ENCODE data around the gene FAM186B. TPM values are rescaled to one million over a fixed set of nuclear protein-coding genes. Genes with fewer than 3 reads are reported as not detected.

FAM186B gene
- total RNA-seq, 6 experiments from 2014 or later: 0.24 to 1.4 (median 0.71) TPM

GRCh38 chr12:49562233-49562632, 43.2 kb downstream of the FAM186B start:
- intact Hi-C loops (cut with DNase I): no loop called here
- peaks cover 0 to 10% (median 0%) of the 10 kb centered on the region in 4 donors for H3K4me1 ChIP-seq
- H3K36me3 ChIP-seq: peaks cover 0 to 74% (median 36%) of the 10 kb centered on the region in 4 donors
- no peaks in the 10 kb centered on the region for H3K9me3 ChIP-seq
- H3K4me3 ChIP-seq: no peak overlapping the region
- no peak for DNase-seq
- H3K27me3 ChIP-seq: no peaks in the 10 kb centered on the region
- TF ChIP-seq POLR2A (IDR thresholded peaks at IDR 0.05) (no peak), CTCF (IDR thresholded peaks at IDR 0.05) (no peak)
- no peak for ATAC-seq
- 77% methylated on average over 4 of the region's 6 CpGs for WGBS (ENCODE audit: insufficient coverage, low coverage, low lambda C conversion rate, missing lambda C conversion rate)
- H3K27ac ChIP-seq: no peak overlapping the region

- no peak for TF ChIP-seq POLR2A (IDR thresholded peaks at IDR 0.05)
- TF ChIP-seq CTCF (IDR thresholded peaks at IDR 0.05): no peak
- ATAC-seq: no peak
- H3K9me3 ChIP-seq: no peaks in the 10 kb centered on the region
- DNase-seq: no peak
- peaks cover 0 to 73% (median 36%) of the 10 kb centered on the region in 4 donors for H3K36me3 ChIP-seq
- intact Hi-C loops (cut with DNase I): no loop called here
- no peak overlapping the region for H3K4me3 ChIP-seq
- no peak overlapping the region for H3K27ac ChIP-seq
- WGBS (ENCODE audit: insufficient coverage, low coverage, low lambda C conversion rate, missing lambda C conversion rate): 67% methylated on average over 4 of the region's 7 CpGs
- H3K4me1 ChIP-seq: no peaks in the 10 kb centered on the region
- no peaks in the 10 kb centered on the region for H3K27me3 ChIP-seq
These were observed 44.7 kb downstream of the FAM186B start for GRCh38 chr12:49560695-49561094.

DNA sequence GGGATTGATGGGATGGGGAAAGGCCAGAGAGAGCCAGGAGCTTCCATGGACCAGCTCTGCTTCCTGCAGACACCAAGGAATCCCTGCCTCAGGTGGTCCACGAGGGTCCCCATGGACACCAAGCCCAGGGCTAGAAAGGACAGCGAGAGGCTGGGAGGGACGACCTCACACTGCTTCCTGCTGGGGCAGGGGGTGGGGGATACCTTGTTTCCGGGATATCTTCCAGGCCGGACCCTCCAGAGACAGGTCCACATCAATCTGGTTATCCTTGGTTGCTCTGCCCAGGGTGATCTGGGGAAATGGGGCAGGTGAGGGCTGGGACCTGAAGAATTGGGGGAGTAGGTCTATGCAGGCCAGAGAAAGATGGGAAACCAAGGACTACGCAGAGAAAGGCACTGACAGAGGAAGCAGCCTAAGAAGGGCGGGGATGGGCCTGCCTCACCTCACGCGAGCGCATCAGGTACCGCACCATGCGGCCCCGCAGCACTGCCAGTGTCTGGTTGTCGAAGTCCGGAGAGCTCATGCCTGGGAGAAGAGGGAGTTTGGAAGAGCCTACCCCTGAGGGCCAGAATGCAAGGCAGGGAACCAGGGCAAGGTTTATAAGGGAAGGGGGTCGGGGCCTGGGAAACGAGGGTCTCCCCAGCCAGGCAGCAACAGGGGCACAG, 46.3 kb downstream of the FAM186B start:
- 93% methylated on average over 3 of the region's 17 CpGs for WGBS (ENCODE audit: insufficient coverage, low coverage, low lambda C conversion rate, missing lambda C conversion rate)
- H3K27ac ChIP-seq: no peak overlapping the region
- no peaks in the 10 kb centered on the region for H3K9me3 ChIP-seq
- no peak overlapping the region for H3K4me3 ChIP-seq
- H3K36me3 ChIP-seq: peaks cover 0 to 64% (median 32%) of the 10 kb centered on the region in 4 donors
- no peaks in the 10 kb centered on the region for H3K27me3 ChIP-seq
- TF ChIP-seq CTCF (IDR thresholded peaks at IDR 0.05) (no peak), POLR2A (IDR thresholded peaks at IDR 0.05) (no peak)
- intact Hi-C loops (cut with DNase I): no loop called here
- no peak for ATAC-seq
- DNase-seq: no peak
- H3K4me1 ChIP-seq: no peaks in the 10 kb centered on the region

- no peak overlapping the region for H3K27ac ChIP-seq
- WGBS (ENCODE audit: insufficient coverage, low coverage, low lambda C conversion rate, missing lambda C conversion rate): 92% methylated on average over 7 of the region's 13 CpGs
- no peak for DNase-seq
- no peaks in the 10 kb centered on the region for H3K27me3 ChIP-seq
- intact Hi-C loops (cut with DNase I): no loop called here
- H3K4me1 ChIP-seq: no peaks in the 10 kb centered on the region
- no peak overlapping the region for H3K4me3 ChIP-seq
- H3K36me3 ChIP-seq: peaks cover 0 to 57% (median 29%) of the 10 kb centered on the region in 4 donors
- TF ChIP-seq CTCF (IDR thresholded peaks at IDR 0.05) (no peak), POLR2A (IDR thresholded peaks at IDR 0.05) (no peak)
- H3K9me3 ChIP-seq: no peaks in the 10 kb centered on the region
- no peak for ATAC-seq
These were observed 46.9 kb downstream of the FAM186B start for GRCh38 chr12:49558526-49558925.

All from right lobe of liver (tissue), 6 donors.